Natural killer cell (primary cell): ENCODE measurements around the gene ENTPD1. TPM values are rescaled to one million over a fixed set of nuclear protein-coding genes. Genes with fewer than 3 reads are reported as not detected.

Source experiments
- ATAC-seq, 3 donors: fragments of 150-1000 bp in 2 of 3; fragments of 200-7000 bp in 1 of 3; cut with Tn5 transposase; 1 replicate in 1 of 3; 2 replicates in 2 of 3; pipeline ENCODE4 v1.10.0; 2021; ENCODE audit warnings: mild to moderate bottlenecking in 2 of 3, moderate library complexity in 2 of 3
- DNase-seq, 2 donors: peaks; one replicate each; pipeline versions ENCODE4 v3.0.0 to v3.0.0-alpha.2; 2013 to 2021; ENCODE audit warnings: mixed read lengths in 1 of 2
- H3K27ac ChIP-seq: one replicate; pipeline ENCODE4 v1.5.1; 2013; ENCODE audit warnings: mild to moderate bottlenecking, low read length
- H3K27me3 ChIP-seq: one replicate; pipeline ENCODE4 v1.6.1; 2013; ENCODE audit warnings: low read length; ENCODE audit not compliant: control insufficient read depth, insufficient read depth
- H3K36me3 ChIP-seq: one replicate; pipeline ENCODE4 v1.6.1; 2013; ENCODE audit warnings: low read length; ENCODE audit not compliant: control insufficient read depth, insufficient read depth
- H3K4me1 ChIP-seq: one replicate; pipeline ENCODE4 v1.6.1; 2013; ENCODE audit warnings: low read length; ENCODE audit not compliant: control insufficient read depth, insufficient read depth
- H3K4me3 ChIP-seq: one replicate; pipeline ENCODE4 v1.5.1; 2013; ENCODE audit warnings: low read length
- H3K9me3 ChIP-seq: one replicate; pipeline ENCODE4 v1.6.1; 2013; ENCODE audit warnings: low read length; ENCODE audit not compliant: control insufficient read depth, insufficient read depth
- H3K27ac Mint-ChIP-seq, 2 donors: one replicate each; pipeline ENCODE4 v1.8.0; 2022; ENCODE audit warnings: mild to moderate bottlenecking in 2 of 2, mixed read lengths in 2 of 2, moderate library complexity in 1 of 2
- H3K27me3 Mint-ChIP-seq, 2 donors: one replicate each; pipeline ENCODE4 v1.8.0; 2022; ENCODE audit warnings: low read depth in 2 of 2, mixed read lengths in 2 of 2
- H3K36me3 Mint-ChIP-seq: one replicate; pipeline ENCODE4 v1.8.0; 2022; ENCODE audit warnings: mixed read lengths
- H3K4me1 Mint-ChIP-seq, 2 donors: one replicate each; pipeline ENCODE4 v1.8.0; 2022; ENCODE audit warnings: mixed read lengths in 2 of 2
- H3K4me3 Mint-ChIP-seq: one replicate; pipeline ENCODE4 v1.8.0; 2022; ENCODE audit warnings: mild to moderate bottlenecking, moderate library complexity, mixed read lengths
- H3K9me3 Mint-ChIP-seq, 2 donors: one replicate each; pipeline ENCODE4 v1.8.0; 2022; ENCODE audit warnings: mixed read lengths in 2 of 2
- WGBS: methylation state at CpG from one replicate; pipeline ENCODE4 v1.1.7; 2013; ENCODE audit warnings: missing lambda C conversion rate; ENCODE audit not compliant: insufficient coverage; 5-methylcytosine and 5-hydroxymethylcytosine counted together
- intact Hi-C: fragments of 100-400 bp; cut with micrococcal nuclease; formaldehyde crosslinking; loops from one replicate; pipeline ENCODE4 v1.14.2; 2022
- total RNA-seq, 4 donors: library from RNA; stranded (reverse); fragments of 120-200 nt in 1 of 4; gene quantifications; one replicate each; pipeline versions ENCODE4 v1.2.3 to v1.2.4, GENCODE V29; 2013 to 2022
- TF ChIP-seq, protein P1 (sequence below): fragments of 200-600 bp; IDR thresholded peaks from one replicate; pipeline ENCODE4 v1.8.0; 2022; ENCODE audit warnings: antibody characterized with exemption

Gene ENTPD1
- total RNA-seq, 3 donors from 2014 or later (not counting 1 experiment from before 2014, with no cell fraction given): 1.3 to 6.2 (median 3.1) TPM

DNA sequence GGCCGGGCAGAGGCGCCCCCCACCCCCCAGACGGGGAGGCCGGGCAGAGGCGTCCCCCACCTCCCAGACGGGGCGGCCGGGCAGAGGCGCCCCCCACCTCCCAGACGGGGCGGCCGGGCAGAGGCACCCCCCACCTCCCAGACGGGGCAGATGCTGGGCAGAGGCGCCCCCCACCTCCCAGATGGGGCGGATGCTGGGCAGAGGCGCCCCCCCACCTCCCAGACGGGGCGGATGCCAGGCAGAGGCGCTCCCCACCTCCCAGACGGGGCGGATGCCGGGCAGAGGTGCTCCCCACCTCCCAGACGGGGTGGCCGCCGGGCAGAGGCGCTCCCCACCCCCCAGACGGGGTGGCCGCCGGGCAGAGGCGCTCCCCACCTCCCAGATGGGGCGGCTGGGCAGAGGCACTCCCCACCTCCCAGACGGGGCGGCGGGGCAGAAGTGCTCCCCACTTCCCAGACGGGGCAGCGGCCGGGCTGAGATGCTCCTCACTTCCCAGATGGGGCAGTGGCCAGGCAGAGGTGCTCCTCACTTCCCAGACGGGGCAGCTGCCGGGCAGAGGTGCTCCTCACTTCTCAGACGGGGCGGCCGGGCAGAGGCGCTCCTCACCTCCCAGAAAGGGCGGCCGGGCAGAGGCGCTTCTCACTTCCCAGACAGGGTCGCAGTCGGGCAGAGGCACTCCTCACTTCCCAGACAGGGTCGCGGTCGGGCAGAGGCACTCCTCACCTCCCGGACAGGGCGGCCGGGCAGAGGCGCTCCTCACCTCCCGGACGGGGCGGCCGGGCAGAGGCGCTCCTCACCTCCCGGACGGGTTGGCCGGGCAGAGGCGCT is 53.6 kb downstream of the ENTPD1 start:
- Histone ChIP-seq H3K27ac (no peak overlapping the region), H3K9me3 (no peaks in the 10 kb centered on the region), H3K4me3 (no peak overlapping the region), H3K27me3 (no peaks in the 10 kb centered on the region), H3K4me1 (no peaks in the 10 kb centered on the region), H3K36me3 (no peaks in the 10 kb centered on the region)
- no peak overlapping the region for H3K27ac Mint-ChIP-seq
- H3K27me3 Mint-ChIP-seq: no peaks in the 10 kb centered on the region
- H3K9me3 Mint-ChIP-seq: no peaks in the 10 kb centered on the region
- 95% methylated on average over 59 of the region's 64 CpGs for WGBS
- no peak for ATAC-seq
- intact Hi-C loops: no loop called here
- no peaks in the 10 kb centered on the region for H3K4me1 Mint-ChIP-seq
- TF ChIP-seq, protein P1, sequence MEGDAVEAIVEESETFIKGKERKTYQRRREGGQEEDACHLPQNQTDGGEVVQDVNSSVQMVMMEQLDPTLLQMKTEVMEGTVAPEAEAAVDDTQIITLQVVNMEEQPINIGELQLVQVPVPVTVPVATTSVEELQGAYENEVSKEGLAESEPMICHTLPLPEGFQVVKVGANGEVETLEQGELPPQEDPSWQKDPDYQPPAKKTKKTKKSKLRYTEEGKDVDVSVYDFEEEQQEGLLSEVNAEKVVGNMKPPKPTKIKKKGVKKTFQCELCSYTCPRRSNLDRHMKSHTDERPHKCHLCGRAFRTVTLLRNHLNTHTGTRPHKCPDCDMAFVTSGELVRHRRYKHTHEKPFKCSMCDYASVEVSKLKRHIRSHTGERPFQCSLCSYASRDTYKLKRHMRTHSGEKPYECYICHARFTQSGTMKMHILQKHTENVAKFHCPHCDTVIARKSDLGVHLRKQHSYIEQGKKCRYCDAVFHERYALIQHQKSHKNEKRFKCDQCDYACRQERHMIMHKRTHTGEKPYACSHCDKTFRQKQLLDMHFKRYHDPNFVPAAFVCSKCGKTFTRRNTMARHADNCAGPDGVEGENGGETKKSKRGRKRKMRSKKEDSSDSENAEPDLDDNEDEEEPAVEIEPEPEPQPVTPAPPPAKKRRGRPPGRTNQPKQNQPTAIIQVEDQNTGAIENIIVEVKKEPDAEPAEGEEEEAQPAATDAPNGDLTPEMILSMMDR: no peak
- no peak for DNase-seq
- H3K4me3 Mint-ChIP-seq: no peak overlapping the region
- H3K36me3 Mint-ChIP-seq: no peaks in the 10 kb centered on the region

GRCh38 chr10:95810198-95810976 is 54.4 kb downstream of the ENTPD1 start:
- H3K4me1 Mint-ChIP-seq: no peaks in the 10 kb centered on the region
- no peak overlapping the region for H3K4me3 Mint-ChIP-seq
- 95% methylated on average over 18 of the region's 20 CpGs for WGBS

DNA sequence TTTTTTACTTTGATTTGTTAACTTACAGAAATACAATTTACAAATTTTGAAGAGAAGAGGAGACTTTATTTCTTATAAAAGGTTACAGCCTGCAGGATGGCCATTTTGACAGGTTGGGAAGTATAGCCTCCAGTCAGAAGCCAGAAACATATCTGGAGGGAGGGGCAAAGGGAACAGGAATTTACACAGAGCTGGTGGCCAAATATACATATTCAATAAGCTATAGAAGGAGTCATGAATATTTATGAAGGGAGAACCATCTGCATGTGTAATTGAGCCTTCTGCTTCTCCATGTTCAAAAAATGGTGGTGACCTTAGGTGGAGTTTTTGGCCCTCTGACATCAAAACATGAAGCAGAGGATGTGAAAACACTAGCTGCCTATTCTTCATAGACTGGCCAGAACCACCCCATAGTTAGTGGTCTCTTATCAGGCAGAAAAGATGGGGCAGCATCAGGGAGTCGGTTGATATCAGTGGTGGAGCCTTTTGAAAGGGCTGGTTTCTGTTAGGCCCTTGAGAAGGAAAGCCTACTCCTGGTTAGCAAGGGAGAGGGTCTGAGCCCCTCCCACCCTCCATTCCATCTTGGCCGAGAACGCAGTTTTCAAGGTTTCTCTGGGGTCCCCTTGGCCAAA is 57.2 kb downstream of the ENTPD1 start:
- Mint-ChIP-seq H3K9me3 (no peaks in the 10 kb centered on the region), H3K36me3 (no peaks in the 10 kb centered on the region), H3K27me3 (no peaks in the 10 kb centered on the region), H3K4me3 (no peak overlapping the region), H3K27ac (no peak overlapping the region), H3K4me1 (no peaks in the 10 kb centered on the region)
- TF ChIP-seq, protein P1: no peak
- Histone ChIP-seq H3K4me1 (no peaks in the 10 kb centered on the region), H3K27ac (no peak overlapping the region), H3K27me3 (no peaks in the 10 kb centered on the region), H3K9me3 (no peaks in the 10 kb centered on the region), H3K36me3 (no peaks in the 10 kb centered on the region), H3K4me3 (no peak overlapping the region)
- WGBS: no CpG with 5 or more reads among the region's 3 CpGs
- DNase-seq: no peak
- intact Hi-C loops: no loop called here
- no peak for ATAC-seq

More at GRCh38 chr10:95810198-95810976, 54.4 kb downstream of the ENTPD1 start:
- Mint-ChIP-seq H3K36me3 (no peaks in the 10 kb centered on the region), H3K27ac (no peak overlapping the region), H3K9me3 (no peaks in the 10 kb centered on the region), H3K27me3 (no peaks in the 10 kb centered on the region)
- Histone ChIP-seq H3K27me3 (no peaks in the 10 kb centered on the region), H3K27ac (no peak overlapping the region), H3K4me1 (no peaks in the 10 kb centered on the region), H3K36me3 (no peaks in the 10 kb centered on the region), H3K9me3 (no peaks in the 10 kb centered on the region), H3K4me3 (no peak overlapping the region)
- intact Hi-C loops: no loop called here
- no peak for ATAC-seq
- DNase-seq: no peak
- TF ChIP-seq, protein P1: no peak
